HG03159 (cell line): ENCODE data around the gene MEIS1.

Source experiments
- ATAC-seq: cut with Tn5 transposase; IDR thresholded peaks from one replicate; pipeline ENCODE4 v1.9.1; 2021; ENCODE audit warnings: mild to moderate bottlenecking, moderate library complexity; ENCODE audit not compliant: unreplicated experiment

The MEIS1 gene

GRCh38 chr2:66431274-66431642 is 3.7 kb upstream of the MEIS1 start:
- ATAC-seq = no peak

GRCh38 chr2:66431846-66432587 is 2.9 kb upstream of the MEIS1 start:
- no peak for ATAC-seq

DNA sequence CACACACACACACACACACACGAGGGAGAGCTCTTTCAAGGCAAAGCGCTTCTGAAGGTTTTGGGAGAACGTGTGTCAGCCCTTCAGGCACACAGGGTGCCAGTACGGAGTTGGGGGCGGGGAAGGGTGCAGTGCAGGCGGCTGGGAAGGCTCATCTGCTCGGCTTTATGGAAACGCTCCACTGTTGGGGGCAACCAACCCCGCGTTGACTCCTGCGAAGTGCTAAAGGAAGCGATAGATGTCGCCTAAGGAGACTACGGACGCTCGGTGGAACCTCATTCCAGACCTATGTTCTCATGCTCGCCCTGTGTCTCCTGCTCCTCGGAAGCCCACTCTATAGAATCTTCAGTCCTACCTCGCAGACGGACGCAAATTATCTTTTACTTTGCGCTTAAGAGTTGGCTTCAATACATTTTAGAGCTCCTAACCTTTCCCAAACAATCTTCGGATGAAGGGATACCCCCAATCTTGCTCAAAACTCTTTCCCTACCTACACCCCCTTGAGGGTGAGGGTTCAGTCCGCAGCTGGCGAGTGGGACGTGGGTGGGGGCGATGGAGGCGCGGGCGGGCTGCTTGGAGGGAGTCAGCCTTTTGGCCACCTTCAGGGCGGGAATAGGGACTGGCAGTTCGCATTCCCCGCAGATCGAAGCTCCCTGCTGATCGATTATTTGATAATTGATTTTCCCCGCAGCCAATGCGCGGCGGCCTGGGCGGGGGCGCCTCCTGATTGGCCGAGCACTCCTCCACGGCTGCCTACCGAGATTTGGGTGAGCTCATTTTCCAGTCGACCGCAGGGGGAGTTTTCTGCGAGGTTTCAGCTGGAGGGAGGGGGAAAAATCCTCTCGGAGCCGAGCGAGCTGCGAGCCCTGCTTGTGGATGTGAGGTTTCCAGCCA is 1.9 kb upstream of the MEIS1 start:
- ATAC-seq = no peak

GRCh38 chr2:66433695-66433944 is 1.3 kb upstream of the MEIS1 start:
- no peak for ATAC-seq

DNA sequence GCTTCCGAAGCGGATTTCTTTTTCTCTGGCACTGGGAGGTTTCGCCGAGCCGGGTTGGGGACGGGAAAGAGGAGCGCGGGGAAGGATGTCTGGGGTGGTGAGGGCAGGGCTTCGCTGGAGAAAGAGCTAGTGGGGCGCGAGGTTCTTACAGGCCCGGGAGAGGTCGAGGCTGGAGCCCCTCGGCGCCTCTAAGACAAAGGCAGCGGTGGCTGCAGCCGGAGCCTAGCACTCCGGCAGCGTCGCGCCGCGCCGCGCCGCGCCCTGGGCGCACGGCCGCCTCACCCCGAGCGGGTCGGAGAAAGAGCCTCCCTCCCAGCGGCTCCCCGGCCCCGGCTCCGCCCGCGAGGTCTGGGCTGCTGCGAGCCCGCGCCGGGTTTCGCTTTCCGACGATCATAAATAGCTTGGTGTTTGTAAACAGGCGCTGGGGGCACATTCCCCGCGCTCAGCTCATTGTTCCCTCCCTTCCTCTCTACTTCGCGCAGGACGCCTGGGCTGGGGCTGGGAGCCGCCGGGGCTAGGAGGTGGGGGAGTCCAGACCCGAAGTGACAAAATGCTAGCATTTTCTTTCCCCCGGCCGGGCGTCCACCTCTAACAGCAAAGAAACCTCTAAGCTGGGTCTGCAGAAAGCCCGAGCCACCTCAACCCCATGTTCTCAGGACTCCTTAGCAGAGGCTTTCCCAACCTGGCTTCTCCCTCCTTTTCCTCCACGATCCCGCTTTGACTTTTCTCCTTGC is 813 bp upstream of the MEIS1 start:
- peak; percentile 48 for ATAC-seq

DNA sequence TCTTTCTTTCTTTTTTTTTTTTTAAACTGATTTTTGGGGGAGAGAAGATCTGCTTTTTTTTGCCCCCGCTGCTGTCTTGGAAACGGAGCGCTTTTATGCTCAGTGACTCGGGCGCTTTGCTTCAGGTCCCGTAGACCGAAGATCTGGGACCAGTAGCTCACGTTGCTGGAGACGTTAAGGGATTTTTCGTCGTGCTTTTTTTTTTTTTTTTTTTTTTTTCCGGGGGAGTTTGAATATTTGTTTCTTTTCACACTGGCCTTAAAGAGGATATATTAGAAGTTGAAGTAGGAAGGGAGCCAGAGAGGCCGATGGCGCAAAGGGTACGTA is 587 bp downstream of the MEIS1 start:
- ATAC-seq = no peak

- no peak for ATAC-seq
Measured at GRCh38 chr2:66435963-66436362, 1.0 kb downstream of the MEIS1 start.

- ATAC-seq = no peak
Measured at GRCh38 chr2:66436581-66437001, 1.7 kb downstream of the MEIS1 start.

DNA sequence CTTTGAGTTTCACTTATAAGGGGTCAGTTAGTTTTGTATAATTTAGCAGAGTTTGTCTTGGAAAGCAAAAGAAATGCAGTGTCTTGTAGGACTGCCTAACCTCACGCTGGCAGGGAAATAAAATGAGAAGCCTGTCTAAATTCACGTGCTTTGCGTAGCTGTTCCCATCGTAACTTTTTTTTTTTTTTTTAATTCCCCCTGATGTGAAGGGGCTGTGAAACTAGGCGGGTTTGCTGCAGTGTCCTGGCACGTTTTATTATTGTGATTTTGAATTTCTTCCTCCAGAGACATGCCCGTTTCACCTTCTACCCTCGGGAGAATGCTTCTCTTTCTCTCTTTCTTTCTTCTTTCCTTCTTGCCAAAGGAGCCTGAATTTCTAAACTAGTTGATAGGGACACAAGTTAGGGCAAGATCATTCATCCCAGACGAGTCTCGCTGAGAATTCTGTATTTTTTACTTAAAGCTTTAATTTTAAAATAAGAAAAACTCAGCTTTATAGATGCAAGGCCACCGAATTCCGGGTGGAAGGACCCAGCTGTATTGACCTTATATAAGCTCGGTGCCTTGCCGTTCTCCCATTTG is 2.3 kb downstream of the MEIS1 start:
- no peak for ATAC-seq

DNA sequence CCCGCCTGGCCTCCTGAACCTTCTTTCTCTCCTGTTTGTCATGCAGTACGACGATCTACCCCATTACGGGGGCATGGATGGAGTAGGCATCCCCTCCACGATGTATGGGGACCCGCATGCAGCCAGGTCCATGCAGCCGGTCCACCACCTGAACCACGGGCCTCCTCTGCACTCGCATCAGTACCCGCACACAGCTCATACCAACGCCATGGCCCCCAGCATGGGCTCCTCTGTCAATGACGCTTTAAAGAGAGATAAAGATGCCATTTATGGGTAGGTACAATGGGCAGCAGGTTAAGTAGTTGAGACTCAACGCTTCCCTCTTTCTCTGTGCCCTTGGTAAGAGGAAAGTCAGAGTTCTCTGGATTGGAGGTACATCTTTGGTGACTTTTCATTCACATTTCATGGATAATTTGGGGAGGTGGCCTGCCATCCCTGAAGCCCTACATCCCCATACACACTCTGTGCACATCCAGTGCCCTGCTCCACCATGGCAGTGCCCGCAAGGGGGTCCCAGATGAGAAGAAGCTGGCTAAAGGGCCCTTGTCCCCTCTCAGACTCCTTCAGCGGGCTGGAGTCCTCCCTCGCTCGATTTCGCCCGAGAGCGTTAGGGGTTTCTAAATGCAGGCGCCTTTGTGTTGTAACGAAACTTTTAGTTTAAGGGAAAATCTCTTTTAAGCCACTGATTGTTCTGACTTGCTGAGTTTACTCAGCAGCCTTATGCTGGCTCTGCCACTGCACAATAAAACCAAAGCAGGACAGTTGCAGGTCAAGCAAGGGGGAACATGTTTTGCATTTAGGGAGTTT is 3.0 kb downstream of the MEIS1 start:
- ATAC-seq = no peak

GRCh38 chr2:66438498-66438833 is 3.5 kb downstream of the MEIS1 start:
- no peak for ATAC-seq

GRCh38 chr2:66438891-66439811 is 4.2 kb downstream of the MEIS1 start:
- no peak for ATAC-seq

GRCh38 chr2:66439812-66440542 is 5.1 kb downstream of the MEIS1 start:
- ATAC-seq = no peak

DNA sequence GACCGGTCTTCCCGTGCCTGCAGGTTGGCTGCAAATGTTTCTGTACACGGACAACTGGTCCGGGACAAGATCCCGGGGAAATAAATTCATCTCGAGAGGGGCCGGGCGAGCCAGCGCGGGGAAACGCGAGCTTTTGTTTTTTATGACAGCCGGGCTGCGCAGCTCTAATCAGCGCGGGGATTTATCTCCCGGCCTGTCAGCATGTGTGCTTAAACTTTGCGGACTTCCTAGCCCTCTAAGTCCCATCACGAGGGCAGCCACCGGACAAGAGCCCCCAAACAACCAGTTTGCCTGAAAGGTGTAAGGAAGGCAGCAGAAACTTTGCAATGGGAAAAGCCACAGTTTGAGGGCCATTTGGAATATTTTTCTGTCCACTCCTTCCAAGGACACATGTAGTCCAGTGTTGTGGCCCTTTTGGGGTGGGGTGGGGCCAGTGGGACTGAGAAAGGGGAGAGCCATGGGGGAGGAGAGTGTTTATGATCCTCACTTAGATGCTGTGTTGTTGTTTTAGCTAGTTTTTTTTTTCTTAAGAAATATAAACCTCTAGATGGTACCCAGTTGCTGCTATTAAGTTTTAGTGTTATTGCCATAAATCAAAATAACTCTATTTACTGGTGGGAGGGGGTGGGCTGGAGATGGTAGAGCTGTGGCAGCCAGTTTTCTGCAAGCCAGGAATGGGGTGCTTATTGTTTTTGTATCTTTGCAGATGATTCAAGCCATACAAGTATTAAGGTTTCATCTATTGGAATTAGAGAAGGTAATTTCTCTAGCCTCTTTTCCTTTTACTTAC is 6.0 kb downstream of the MEIS1 start:
- no peak for ATAC-seq

DNA sequence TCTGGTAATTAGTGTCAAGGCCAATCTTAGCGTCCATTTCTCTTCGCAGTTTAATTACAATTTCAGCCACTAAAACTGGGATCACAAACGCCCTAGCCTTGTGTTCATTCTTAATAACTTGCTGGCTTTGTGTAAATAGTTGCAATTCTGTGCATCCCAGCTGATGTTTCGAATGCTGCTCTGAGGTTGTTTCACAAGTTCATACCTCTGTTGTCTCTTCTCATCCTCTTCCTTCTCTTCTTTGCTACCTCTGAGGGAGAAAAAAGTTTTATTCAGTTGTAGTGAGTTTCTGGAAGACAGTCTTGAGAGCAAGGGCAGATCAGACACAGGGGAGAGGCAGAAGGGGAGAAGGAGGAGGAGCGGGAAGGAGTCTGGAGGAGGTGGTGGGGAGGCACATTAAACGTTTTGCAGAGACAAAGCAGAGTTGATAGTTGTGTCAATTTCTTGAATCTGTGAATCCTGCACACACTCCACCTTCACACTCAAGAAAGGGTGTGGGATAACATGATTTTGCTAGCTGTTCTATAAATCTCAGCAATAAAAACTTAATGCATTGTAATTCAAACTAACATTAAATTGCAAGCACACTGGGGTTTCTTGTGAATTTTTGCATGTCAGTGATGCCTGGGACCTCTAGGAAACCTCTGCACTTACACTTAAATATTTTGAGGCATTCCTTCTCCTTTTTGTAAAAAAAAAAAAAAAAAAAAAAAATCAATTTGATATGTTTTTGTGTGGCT is 6.8 kb downstream of the MEIS1 start:
- no peak for ATAC-seq

DNA sequence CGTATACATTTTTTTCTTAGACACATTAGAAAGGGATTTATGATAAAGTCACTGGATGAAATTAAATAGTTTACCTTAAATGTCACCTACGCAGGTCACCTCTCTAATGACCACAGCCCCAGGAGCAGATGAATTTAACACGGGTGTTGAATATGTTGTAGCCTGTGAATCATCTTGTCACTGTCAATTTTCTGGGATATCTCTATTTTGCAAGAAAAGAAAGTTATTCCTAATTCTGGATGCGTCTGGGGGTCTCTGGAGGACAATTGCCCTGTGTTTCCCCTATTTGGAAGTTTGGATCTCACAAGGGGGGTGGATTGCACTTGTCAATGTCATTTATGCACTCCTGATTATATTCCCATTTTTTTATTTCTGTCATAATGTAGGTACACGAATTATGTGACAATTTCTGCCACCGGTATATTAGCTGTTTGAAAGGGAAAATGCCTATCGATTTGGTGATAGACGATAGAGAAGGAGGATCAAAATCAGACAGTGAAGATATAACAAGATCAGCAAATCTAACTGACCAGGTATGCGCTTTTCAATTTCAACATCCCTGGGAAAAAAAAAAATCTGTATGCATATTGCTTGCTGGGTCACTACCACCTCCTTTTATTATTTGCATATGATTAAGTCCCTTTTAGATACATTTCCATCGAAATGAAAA is 7.7 kb downstream of the MEIS1 start:
- no peak for ATAC-seq
